ENCODE measurements around the gene LRP4.

Gene LRP4

DNA sequence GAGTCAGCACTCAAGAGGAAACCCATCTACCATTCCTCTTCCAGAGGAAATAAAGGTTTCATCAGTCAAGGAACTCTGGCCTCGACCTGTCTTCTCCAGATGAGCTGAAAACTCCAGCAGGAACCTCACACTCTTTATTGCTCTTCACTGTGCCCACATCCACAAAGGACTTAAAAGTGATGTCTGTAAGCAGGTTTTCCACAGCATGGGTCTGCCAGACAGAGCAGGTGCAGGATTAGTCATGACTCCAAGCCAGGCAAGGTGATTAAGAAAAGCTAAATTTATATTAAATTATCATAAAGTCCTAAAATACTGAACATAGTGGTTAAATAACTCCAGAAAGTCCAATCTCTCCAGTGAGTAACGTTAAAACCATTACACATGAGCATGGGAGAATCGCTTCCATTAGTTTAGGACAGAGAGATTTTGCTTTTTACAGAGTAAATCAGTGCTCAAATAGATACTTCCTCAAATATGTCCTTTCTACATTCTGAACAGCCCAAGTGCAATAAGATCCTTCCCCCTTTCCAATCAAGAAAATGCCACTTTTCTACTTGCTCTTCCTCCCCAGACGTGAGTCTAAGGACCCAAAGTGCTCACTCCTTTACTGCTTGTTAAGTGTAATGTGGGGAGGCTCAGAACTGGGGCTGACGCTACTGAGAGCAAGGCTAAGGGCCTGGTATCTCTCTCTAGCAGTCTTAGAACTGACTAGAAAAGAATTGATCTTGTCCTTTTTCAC is 61.6 kb downstream of the LRP4 start:
- Histone ChIP-seq H3K27me3 (ENCODE audit: control insufficient read depth in 5 of 5, insufficient read depth in 4 of 5, low read length in 5 of 5) (no peaks in the 10 kb centered on the region), H3K9me3 (ENCODE audit: control insufficient read depth in 5 of 5, low read length in 5 of 5) (no peaks in the 10 kb centered on the region), H3K9ac (ENCODE audit: low read length in 5 of 5) (no peak overlapping the region), H3K4me1 (ENCODE audit: control insufficient read depth in 5 of 5, insufficient read depth in 5 of 5, low read length in 5 of 5) (peaks cover 0 to 24% (median 10%) of the 10 kb centered on the region in 5 donors), H3K36me3 (ENCODE audit: control insufficient read depth in 5 of 5, insufficient read depth in 5 of 5, low read length in 5 of 5) (no peaks in the 10 kb centered on the region), H3K4me3 (ENCODE audit: low read depth in 1 of 5, low read length in 5 of 5) (no peak overlapping the region), H3K27ac (ENCODE audit: low read depth, low read length) (no peak overlapping the region)

GRCh38 chr11:46855863-46856262 is 62.5 kb downstream of the LRP4 start:
- H3K9ac ChIP-seq (ENCODE audit: low read length in 5 of 5), result no peak overlapping the region
- H3K27me3 ChIP-seq (ENCODE audit: control insufficient read depth in 5 of 5, insufficient read depth in 4 of 5, low read length in 5 of 5), result no peaks in the 10 kb centered on the region
- peaks cover 0 to 24% (median 10%) of the 10 kb centered on the region in 5 donors for H3K4me1 ChIP-seq (ENCODE audit: control insufficient read depth in 5 of 5, insufficient read depth in 5 of 5, low read length in 5 of 5)
- no peak overlapping the region for H3K27ac ChIP-seq (ENCODE audit: low read depth, low read length)
- H3K36me3 ChIP-seq (ENCODE audit: control insufficient read depth in 5 of 5, insufficient read depth in 5 of 5, low read length in 5 of 5), result no peaks in the 10 kb centered on the region
- H3K4me3 ChIP-seq (ENCODE audit: low read depth in 1 of 5, low read length in 5 of 5), result no peak overlapping the region
- no peaks in the 10 kb centered on the region for H3K9me3 ChIP-seq (ENCODE audit: control insufficient read depth in 5 of 5, low read length in 5 of 5)

DNA sequence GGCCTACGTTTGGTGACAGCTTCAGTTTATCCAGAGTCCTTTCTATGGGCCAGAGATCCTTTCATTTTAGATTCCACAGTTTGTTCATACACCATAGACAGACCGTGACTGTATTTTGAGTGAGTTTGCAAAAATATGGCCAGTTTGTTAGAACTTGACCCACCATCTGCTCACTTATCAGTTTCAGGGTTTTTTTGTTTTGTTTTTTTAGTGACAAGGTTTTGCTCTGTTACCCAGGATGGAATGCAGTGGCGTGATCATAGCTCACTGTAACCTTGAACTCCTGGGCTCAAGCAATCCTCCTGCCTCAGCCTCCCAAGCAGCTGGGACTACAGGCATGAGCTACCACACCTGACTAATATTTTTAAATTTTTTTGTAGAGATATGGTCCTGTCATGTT is 63.2 kb downstream of the LRP4 start:
- Histone ChIP-seq H3K27ac (ENCODE audit: low read depth, low read length) (no peak overlapping the region), H3K36me3 (ENCODE audit: control insufficient read depth in 5 of 5, insufficient read depth in 5 of 5, low read length in 5 of 5) (no peaks in the 10 kb centered on the region), H3K9me3 (ENCODE audit: control insufficient read depth in 5 of 5, low read length in 5 of 5) (no peaks in the 10 kb centered on the region), H3K9ac (ENCODE audit: low read length in 5 of 5) (no peak overlapping the region), H3K4me3 (ENCODE audit: low read depth in 1 of 5, low read length in 5 of 5) (no peak overlapping the region), H3K27me3 (ENCODE audit: control insufficient read depth in 5 of 5, insufficient read depth in 4 of 5, low read length in 5 of 5) (no peaks in the 10 kb centered on the region), H3K4me1 (ENCODE audit: control insufficient read depth in 5 of 5, insufficient read depth in 5 of 5, low read length in 5 of 5) (peaks cover 0 to 24% (median 10%) of the 10 kb centered on the region in 5 donors)

DNA sequence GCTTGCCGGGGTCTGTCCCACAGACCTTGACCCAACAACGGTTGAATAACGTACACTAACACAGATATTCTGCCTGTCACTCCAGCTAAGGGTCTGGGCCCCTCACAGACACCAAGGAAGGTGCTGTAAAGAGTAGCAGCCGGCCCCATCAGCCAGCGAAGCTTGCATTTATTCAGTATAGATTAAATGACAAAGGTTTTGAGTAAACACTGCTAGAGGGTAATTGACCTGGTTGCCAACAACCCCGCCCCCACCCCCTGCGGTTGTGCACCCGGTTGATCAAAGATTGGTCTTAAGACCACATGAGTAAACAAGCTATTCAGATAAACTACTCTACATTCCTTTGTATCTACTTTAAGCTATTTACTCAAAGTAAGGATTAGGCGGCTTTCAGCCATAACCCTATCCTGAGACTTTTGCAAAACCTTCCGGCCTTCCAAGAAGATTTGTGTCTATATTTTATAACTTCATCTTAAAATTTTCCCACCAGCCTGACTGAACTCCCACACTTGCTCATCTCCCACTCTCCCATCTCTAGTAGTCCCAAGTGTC is 67.4 kb downstream of the LRP4 start:
- H3K27ac ChIP-seq (ENCODE audit: low read depth, low read length), result no peak overlapping the region
- no peaks in the 10 kb centered on the region for H3K36me3 ChIP-seq (ENCODE audit: control insufficient read depth in 5 of 5, insufficient read depth in 5 of 5, low read length in 5 of 5)
- H3K9me3 ChIP-seq (ENCODE audit: control insufficient read depth in 5 of 5, low read length in 5 of 5), result no peaks in the 10 kb centered on the region
- H3K4me1 ChIP-seq (ENCODE audit: control insufficient read depth in 5 of 5, insufficient read depth in 5 of 5, low read length in 5 of 5), result peaks cover 0 to 6% (median 6%) of the 10 kb centered on the region in 5 donors
- H3K9ac ChIP-seq (ENCODE audit: low read length in 5 of 5), result no peak overlapping the region
- H3K27me3 ChIP-seq (ENCODE audit: control insufficient read depth in 5 of 5, insufficient read depth in 4 of 5, low read length in 5 of 5), result no peaks in the 10 kb centered on the region
- no peak overlapping the region for H3K4me3 ChIP-seq (ENCODE audit: low read depth in 1 of 5, low read length in 5 of 5)

- Histone ChIP-seq H3K4me3 (ENCODE audit: low read depth in 1 of 5, low read length in 5 of 5) (no peak overlapping the region), H3K9ac (ENCODE audit: low read length in 5 of 5) (no peak overlapping the region), H3K27me3 (ENCODE audit: control insufficient read depth in 5 of 5, insufficient read depth in 4 of 5, low read length in 5 of 5) (no peaks in the 10 kb centered on the region), H3K4me1 (ENCODE audit: control insufficient read depth in 5 of 5, insufficient read depth in 5 of 5, low read length in 5 of 5) (peaks cover 4 to 17% (median 16%) of the 10 kb centered on the region in 5 donors), H3K27ac (ENCODE audit: low read depth, low read length) (no peak overlapping the region), H3K9me3 (ENCODE audit: control insufficient read depth in 5 of 5, low read length in 5 of 5) (no peaks in the 10 kb centered on the region), H3K36me3 (ENCODE audit: control insufficient read depth in 5 of 5, insufficient read depth in 5 of 5, low read length in 5 of 5) (no peaks in the 10 kb centered on the region)
These were observed 68.7 kb downstream of the LRP4 start for GRCh38 chr11:46849631-46850030.

GRCh38 chr11:46846510-46846830 is 71.9 kb downstream of the LRP4 start:
- H3K27me3 ChIP-seq (ENCODE audit: control insufficient read depth in 5 of 5, insufficient read depth in 4 of 5, low read length in 5 of 5), result no peaks in the 10 kb centered on the region
- no peaks in the 10 kb centered on the region for H3K9me3 ChIP-seq (ENCODE audit: control insufficient read depth in 5 of 5, low read length in 5 of 5)
- peak overlapping the region; percentile 82 to 98 (median 91) for H3K4me3 ChIP-seq (ENCODE audit: low read depth in 1 of 5, low read length in 5 of 5)
- peak overlapping the region; percentile 11 to 99 (median 88) for H3K9ac ChIP-seq (ENCODE audit: low read length in 5 of 5)
- H3K27ac ChIP-seq (ENCODE audit: low read depth, low read length), result no peak overlapping the region
- H3K4me1 ChIP-seq (ENCODE audit: control insufficient read depth in 5 of 5, insufficient read depth in 5 of 5, low read length in 5 of 5), result peaks cover 4 to 21% (median 17%) of the 10 kb centered on the region in 5 donors
- no peaks in the 10 kb centered on the region for H3K36me3 ChIP-seq (ENCODE audit: control insufficient read depth in 5 of 5, insufficient read depth in 5 of 5, low read length in 5 of 5)

GRCh38 chr11:46845740-46846509 is 72.4 kb downstream of the LRP4 start, which contains the start of gene CKAP5:
Gene CKAP5, minus strand, starts transcription at chr11:46846280. Its CDS starts 25,049 bp downstream, at chr11:46821231.
- no peaks in the 10 kb centered on the region for H3K9me3 ChIP-seq (ENCODE audit: control insufficient read depth in 5 of 5, low read length in 5 of 5)
- peak within 1 kb of the TSS; percentile 97 to 99 (median 99) for H3K9ac ChIP-seq (ENCODE audit: low read length in 5 of 5)

GRCh38 chr11:46845440-46845739 is 73.0 kb downstream of the LRP4 start:
- H3K4me1 ChIP-seq (ENCODE audit: control insufficient read depth in 5 of 5, insufficient read depth in 5 of 5, low read length in 5 of 5), result peaks cover 4 to 21% (median 17%) of the 10 kb centered on the region in 5 donors
- peak overlapping the region; percentile 67 for H3K27ac ChIP-seq (ENCODE audit: low read depth, low read length)
- H3K9ac ChIP-seq (ENCODE audit: low read length in 5 of 5), result peak overlapping the region; percentile 97 to 99 (median 99)
- H3K36me3 ChIP-seq (ENCODE audit: control insufficient read depth in 5 of 5, insufficient read depth in 5 of 5, low read length in 5 of 5), result no peaks in the 10 kb centered on the region
- no peaks in the 10 kb centered on the region for H3K27me3 ChIP-seq (ENCODE audit: control insufficient read depth in 5 of 5, insufficient read depth in 4 of 5, low read length in 5 of 5)
- no peaks in the 10 kb centered on the region for H3K9me3 ChIP-seq (ENCODE audit: control insufficient read depth in 5 of 5, low read length in 5 of 5)
- peak overlapping the region; percentile 89 to 98 (median 91) for H3K4me3 ChIP-seq (ENCODE audit: low read depth in 1 of 5, low read length in 5 of 5)

More at GRCh38 chr11:46845740-46846509, 72.4 kb downstream of the LRP4 start, which contains the start of gene CKAP5:
- Histone ChIP-seq H3K4me1 (ENCODE audit: control insufficient read depth in 5 of 5, insufficient read depth in 5 of 5, low read length in 5 of 5) (peaks cover 4 to 21% (median 17%) of the 10 kb centered on the region in 5 donors), H3K27ac (ENCODE audit: low read depth, low read length) (peak within 1 kb of the TSS; percentile 67), H3K27me3 (ENCODE audit: control insufficient read depth in 5 of 5, insufficient read depth in 4 of 5, low read length in 5 of 5) (no peaks in the 10 kb centered on the region), H3K4me3 (ENCODE audit: low read depth in 1 of 5, low read length in 5 of 5) (peak within 1 kb of the TSS; percentile 89 to 98 (median 91)), H3K36me3 (ENCODE audit: control insufficient read depth in 5 of 5, insufficient read depth in 5 of 5, low read length in 5 of 5) (no peaks in the 10 kb centered on the region)

GRCh38 chr11:46840116-46840515 is 78.2 kb downstream of the LRP4 start:
- Histone ChIP-seq H3K27ac (ENCODE audit: low read depth, low read length) (no peak overlapping the region), H3K36me3 (ENCODE audit: control insufficient read depth in 5 of 5, insufficient read depth in 5 of 5, low read length in 5 of 5) (no peaks in the 10 kb centered on the region), H3K9ac (ENCODE audit: low read length in 5 of 5) (no peak overlapping the region), H3K27me3 (ENCODE audit: control insufficient read depth in 5 of 5, insufficient read depth in 4 of 5, low read length in 5 of 5) (no peaks in the 10 kb centered on the region), H3K4me3 (ENCODE audit: low read depth in 1 of 5, low read length in 5 of 5) (no peak overlapping the region), H3K9me3 (ENCODE audit: control insufficient read depth in 5 of 5, low read length in 5 of 5) (no peaks in the 10 kb centered on the region), H3K4me1 (ENCODE audit: control insufficient read depth in 5 of 5, insufficient read depth in 5 of 5, low read length in 5 of 5) (peaks cover 1 to 10% (median 5%) of the 10 kb centered on the region in 5 donors)

GRCh38 chr11:46838501-46838900 is 79.8 kb downstream of the LRP4 start:
- Histone ChIP-seq H3K9ac (ENCODE audit: low read length in 5 of 5) (no peak overlapping the region), H3K36me3 (ENCODE audit: control insufficient read depth in 5 of 5, insufficient read depth in 5 of 5, low read length in 5 of 5) (no peaks in the 10 kb centered on the region), H3K4me3 (ENCODE audit: low read depth in 1 of 5, low read length in 5 of 5) (no peak overlapping the region), H3K27me3 (ENCODE audit: control insufficient read depth in 5 of 5, insufficient read depth in 4 of 5, low read length in 5 of 5) (no peaks in the 10 kb centered on the region), H3K9me3 (ENCODE audit: control insufficient read depth in 5 of 5, low read length in 5 of 5) (no peaks in the 10 kb centered on the region), H3K27ac (ENCODE audit: low read depth, low read length) (no peak overlapping the region), H3K4me1 (ENCODE audit: control insufficient read depth in 5 of 5, insufficient read depth in 5 of 5, low read length in 5 of 5) (no peaks in the 10 kb centered on the region)
